T-helper 1 cell (primary cell): Measurements from ENCODE around the gene HRG.
"Not testable (repeated sequence)": the region's sequence is repeated elsewhere in the genome, so short reads cannot be mapped to it uniquely, and the experiment has no call there.

Experiments used
- DNase-seq, 5 donors: peaks; one replicate each; pipeline ENCODE4 v3.0.0-alpha.2; 2012 to 2020

Gene HRG

DNA sequence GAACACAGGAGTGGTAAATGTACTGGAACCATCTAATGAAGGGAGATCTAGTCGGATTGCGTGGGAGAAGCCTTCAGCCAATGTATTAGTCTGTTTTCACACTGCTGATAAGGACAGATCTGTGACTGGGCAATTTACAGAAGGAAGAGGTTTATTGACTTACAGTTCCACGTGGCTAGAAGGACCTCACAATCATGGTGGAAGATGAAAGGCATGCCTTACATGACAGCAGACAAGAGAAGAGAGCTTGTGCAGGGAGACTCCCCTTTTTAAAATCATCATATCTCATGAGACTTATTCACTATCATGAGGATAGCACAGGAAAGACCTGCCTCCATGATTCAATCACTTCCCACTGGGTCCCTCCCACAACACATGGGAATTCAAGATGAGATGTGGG lies 17.0 kb downstream of the HRG start:
- no peak for DNase-seq

DNA sequence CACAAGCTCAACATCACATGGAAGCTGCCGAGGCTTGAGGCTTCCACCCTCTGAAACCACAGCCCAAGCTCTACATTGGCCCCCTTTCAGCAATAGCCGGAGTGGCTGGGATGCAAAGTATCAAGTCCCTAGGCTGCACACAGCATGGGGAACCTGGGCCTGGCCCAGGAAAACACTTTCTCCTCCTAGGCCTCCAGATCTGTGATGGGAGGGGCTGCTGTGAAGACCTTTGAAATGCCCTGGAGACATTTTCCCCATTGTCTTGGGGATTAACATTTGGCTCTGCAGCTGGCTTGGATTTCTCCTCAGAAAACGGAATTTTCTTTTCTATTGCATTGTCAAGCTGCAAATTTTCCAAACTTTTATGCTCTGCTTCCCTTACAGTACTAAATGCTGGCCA lies 18.2 kb downstream of the HRG start:
- DNase-seq, result no peak

DNA sequence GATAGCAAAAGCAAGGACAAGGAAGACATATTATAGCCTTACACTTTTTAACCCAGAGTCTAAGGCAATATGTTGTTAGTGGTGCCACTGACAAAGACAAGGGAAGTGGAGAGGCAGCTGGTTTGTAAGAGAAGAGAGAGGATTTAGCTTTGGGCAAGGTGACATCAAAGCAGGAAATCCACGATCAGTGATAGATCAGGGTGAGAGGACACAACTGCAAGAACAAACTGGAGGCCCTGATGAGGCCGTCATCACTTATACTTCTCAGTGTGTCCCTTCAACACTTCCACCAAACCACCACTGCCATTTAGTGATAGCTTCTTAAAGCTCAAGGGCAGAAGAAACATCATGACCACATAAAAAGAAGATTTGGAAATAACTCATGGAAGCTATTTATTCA lies 20.7 kb downstream of the HRG start:
- not testable (repeated sequence) for DNase-seq

DNA sequence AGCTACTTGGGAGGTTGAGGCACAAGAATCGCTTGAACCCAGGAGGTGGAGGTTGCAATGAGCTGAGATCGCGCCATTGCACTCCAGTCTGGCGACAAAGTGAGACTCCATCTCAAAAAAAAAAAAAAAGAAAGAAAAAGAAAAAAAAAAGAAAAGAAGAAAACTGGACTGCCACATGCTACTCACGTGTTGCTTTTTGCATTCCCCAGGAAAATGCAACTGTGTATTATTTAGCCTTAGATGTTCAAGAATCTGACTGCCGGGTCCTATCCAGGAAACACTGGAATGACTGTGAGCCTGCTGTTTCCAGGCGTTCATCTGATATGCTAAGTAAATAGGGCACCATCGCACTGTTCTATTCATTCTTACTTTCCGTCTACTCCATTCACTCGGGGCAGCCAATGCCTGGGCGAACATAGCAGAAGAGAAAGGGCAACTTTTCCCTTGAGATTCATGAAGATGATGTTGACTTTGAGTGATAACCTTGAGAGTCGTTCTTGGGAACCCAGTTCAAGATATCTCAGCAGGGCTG lies 21.4 kb downstream of the HRG start:
- DNase-seq, result no peak

DNA sequence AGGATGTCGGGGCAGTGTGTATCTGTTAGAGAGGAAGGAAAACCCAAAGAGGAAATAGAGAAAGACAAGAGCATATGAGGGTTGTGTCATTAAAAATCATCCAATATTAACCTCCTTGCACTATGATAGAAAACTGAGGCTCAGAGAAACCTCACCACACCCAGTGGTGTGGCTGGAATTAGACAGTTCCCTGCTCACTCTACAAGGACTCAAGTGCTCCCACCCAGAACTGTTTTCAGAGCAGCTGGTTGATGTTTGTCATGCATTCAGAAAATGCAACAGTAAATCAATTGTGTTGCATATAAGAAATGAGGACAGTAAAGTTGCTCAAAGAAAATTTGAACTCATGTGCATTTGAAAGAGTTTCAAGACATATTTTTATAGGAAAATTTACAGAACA lies 24.5 kb downstream of the HRG start:
- DNase-seq, result not testable (repeated sequence)

DNA sequence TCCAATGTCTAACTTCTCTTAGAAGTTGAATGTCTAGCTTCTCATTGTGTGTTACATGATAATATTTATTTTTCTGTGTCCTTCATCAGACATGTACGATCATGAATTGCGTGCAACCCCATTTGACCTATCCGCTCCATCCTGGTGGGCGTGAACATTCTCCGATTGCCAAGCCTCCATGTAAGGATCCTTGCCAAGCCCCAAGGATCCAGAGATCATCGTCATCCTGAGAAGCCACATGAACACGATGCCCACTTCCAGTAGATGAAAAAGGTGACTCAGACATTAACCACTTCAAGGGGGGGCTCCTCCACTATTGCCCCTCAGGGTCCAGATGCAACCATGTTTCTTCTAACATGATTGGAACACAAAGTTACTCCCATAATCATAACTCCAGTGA lies 25.9 kb downstream of the HRG start:
- DNase-seq, result no peak

DNA sequence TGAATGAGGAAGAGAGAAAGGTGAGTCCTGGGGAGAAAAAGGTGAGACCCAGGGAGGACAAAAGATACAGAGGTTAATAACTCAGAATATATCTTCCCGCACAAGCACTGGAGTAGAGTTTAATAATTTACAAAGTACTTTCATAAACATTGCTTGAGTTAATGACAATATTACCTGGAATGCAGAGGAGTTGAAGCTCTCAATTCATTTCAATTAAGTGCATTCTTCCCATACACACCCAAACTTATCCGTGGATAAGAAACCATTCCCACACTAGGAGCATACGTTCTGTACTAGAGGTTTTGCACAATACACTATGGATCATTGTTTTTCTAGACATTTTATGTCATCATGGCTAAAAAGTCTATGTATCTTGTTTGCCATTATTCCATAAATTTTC lies 28.0 kb downstream of the HRG start:
- no peak for DNase-seq

DNA sequence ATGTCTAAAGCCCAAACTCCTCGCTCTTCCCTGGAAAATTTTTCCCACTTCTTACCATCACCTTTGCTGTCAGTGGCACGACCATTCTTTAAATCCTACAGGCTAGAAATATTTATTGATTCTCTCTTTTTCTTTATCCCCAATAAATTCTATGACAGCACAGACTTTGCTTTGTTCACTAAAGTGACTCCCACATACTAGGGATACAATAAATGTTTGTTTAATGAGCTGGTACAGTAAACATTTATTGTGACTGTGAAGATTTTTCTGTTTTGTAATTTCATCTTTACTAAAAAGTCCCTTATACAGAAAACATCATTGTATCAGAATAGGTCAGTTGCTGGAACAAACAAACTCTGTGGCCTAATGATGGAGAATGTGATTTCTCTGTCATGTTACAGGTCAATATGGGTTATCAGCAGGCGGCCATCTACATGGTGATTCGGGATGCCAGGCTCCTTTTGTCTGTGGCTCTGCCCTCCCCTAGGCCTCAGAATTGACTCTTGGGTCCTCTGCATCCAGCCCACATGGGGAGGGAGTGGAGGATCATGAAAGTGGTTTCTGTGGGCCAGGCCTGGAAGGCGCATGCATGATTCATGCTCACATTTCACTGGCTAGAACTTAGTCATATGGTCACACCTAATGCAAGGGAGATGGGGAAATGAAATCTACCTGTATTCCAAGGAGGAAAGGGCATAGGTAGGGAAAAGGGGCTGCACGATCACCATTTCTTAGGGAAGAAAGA lies 28.6 kb downstream of the HRG start:
- DNase-seq, result no peak

DNA sequence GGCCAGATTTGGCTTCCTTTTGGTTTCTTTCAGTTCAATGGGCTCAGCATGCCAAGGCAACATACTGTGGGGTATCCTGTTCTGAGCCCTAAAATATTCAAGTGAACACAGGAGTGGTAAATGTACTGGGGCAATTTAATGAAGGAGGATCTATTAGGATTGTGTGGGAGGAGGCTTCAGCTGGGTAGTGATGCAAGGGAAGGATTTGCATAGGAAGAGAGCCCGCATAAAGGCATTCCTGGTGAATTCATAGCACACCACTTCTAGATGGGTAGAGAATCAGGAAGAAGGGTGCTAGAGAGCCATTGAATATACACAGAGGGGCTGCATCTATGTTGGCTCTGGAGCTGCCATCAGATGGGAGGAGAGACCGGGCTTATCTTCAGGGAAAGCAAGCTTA lies 30.7 kb downstream of the HRG start:
- no peak for DNase-seq

DNA sequence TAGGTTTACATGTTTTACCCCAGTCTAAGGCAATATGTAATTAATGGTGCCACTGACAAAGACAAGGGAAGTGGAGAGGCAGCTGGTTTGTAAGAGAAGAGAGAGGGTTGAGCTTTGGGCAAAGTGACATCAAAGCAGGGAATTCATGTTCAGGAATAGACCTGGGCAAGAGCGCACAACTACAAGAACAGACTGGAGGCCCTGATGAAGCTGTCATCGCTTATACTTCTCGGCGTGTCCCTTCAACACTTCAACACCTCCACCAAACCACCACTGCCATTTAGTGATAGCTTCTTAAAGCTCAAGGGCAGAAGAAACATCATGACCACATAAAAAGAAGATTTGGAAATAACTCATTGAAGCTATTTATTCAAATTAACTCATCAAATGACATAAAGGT lies 31.7 kb downstream of the HRG start:
- DNase-seq, result no peak

DNA sequence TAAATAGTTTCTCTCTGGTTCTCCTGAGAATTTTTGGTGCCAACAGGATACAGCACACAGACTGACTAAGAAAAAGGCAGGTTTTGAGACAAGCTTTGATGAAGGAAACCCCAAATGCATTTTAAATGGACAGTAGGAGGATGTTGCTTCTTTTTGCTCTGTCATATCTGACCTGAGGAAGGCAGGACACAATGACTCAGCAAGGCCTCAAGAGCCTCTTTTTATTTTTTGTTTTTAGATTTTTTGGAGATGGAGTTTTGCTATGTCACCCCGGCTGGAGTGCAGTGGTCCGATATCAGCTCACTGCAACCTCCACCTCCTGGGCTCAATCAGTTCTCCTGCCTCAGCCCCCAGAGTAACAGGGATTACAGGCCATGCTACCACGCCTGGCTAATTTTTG lies 34.5 kb downstream of the HRG start:
- DNase-seq, result peak in 1 of 5 donors; percentile 61

DNA sequence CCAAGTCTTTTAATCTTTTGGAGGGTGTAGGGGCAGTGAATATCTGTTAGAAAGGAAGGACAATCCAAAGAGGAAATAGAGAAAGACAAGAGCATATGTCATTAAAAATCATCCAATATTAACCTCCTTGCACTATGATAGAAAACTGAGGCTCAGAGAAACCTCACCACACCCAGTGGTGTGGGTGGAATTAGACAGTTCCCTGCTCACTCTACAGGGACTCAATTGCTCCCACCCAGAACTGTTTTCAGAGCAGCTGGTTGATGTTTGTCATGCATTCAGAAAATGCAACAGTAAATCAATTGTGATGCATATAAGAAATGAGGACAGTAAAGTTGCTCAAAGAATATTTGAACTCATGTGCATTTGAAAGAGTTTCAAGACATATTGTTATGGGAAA lies 36.6 kb downstream of the HRG start:
- DNase-seq, result not testable (repeated sequence)

DNA sequence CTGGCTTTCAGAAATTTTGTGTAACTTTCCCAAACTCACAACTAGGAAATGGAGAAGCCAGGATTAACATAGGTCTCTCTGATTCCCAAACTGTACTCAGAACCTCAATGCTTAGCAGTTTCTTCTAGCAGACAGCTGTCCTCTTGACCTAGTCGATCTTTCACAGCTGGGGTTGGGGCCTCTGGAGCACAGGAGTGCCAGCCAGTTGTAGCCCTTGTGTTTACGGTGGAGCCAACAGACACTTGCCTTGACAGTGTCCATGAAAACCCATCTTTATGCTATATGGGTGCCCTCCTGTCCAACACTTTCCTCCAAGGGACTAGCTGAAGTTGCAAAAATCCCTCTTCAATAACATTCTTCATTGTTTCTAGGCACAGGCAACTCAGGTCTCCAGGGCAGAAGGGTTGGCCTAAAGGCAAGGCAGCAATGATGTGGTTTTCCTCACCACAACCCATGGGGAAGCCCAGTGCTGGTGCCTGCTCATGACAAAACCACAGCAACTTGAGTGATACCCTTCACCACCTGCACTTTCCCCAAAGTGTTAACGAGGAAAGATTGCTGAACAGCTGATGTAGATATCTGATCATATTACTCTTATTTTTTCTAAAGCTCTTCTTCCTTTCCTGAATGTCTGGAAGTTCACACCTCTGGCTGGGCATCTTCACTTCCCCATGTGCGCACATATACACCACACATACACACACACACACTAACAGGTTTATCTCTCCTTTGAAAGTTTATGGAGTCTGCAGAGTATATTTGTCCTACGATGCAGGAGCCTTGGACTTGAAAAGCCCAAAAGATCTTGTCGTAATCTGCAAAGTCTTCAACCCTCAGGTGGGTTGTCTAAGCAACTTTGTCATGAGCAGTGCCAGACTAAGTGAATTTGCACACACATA lies 40.3 kb downstream of the HRG start:
- DNase-seq, result peak in 1 of 5 donors; percentile 68

DNA sequence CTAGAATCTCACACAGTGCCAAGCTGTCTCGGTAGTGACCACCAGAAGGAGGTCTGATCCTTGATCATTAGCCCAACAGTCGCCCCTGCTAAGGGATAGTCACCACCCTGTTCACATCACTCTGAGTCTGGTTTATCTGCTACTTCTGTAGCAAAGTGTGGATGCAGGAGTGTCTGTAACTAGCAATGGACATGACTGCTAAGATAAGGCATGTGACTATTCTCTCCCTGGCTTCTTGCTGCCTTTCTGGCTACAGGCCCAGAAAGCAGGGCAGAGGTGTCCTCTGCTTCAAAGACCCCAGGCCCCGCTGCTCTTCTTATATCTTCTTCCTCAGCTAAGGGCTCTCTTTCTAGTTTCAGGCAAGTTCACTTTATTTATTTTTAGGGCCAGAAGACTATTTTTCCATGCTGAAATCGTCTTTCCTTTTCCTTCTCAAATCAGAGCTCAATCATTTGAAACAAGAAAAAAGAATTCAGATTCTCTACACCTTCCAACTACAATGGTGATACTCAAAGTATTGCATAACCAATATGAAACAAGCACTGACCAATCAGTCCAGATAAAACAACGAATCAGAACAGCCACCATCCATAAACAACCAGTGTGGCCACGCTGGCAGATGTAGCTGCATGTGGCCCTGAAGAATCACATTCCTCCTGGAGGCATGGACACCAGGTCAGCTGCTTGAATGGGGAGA lies 43.3 kb downstream of the HRG start:
- no peak for DNase-seq

DNA sequence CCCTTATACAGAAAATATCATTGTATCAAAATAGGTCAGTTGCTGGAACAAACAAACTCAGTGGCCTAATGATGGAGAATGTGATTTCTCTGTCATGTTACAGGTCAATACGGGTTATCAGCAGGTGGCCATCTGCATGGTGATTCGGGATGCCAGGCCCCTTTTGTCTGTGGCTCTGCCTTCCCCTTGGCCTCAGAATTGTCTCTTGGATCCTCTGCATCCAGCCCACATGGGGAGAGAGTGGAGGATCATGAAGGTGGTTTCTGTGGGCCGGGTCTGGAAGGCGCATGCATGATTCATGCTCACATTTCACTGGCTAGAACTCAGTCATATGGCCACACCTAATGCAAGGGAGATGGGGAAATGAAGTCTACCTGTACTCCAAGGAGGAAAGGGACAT lies 44.9 kb downstream of the HRG start:
- not testable (repeated sequence) for DNase-seq

DNA sequence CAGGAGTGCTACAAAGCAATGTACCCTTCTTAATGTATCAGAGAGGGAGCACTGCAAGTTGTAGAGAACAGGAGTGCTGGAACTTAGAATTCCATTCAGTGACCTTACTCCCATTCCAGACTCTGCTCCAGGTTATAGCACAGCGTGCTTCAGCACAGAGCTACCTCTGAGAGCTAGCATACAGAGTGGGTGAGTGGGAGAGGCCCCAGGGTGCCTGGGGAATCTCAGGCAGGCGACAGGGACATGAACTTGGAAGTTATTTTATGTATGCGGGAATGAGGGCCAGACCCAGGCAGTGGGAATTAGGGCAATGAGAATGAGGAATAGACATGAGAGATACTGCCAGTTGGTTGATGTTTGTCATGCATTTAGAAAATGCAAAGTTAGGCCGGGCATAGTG lies 47.7 kb downstream of the HRG start:
- DNase-seq, result no peak

DNA sequence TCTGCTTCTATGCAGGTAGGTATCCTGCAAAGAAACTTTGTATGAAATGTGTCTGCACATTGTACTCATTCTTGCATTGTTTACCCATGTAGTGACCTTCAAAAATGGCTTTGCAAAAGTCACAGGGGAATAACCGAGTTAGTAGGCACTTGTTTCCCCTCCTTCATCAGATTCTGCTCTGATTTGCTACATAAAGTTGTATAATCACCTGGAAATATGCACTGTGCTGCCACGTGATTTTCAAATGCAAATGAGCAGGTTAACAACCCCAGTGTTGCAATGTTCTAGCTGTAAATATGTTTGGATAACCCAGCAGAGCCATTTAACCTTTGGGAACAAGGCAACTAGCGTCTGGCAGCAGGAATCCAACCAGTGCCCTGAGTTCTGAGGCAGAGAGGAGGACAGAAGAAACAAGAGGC lies 51.2 kb downstream of the HRG start, which contains the start of gene KNG1:
Gene KNG1, plus strand, starts transcription at position 321 of the 419 bp plus-strand sequence. CDS start 184 bp downstream, outside the sequence.
- DNase-seq, result no peak

DNA sequence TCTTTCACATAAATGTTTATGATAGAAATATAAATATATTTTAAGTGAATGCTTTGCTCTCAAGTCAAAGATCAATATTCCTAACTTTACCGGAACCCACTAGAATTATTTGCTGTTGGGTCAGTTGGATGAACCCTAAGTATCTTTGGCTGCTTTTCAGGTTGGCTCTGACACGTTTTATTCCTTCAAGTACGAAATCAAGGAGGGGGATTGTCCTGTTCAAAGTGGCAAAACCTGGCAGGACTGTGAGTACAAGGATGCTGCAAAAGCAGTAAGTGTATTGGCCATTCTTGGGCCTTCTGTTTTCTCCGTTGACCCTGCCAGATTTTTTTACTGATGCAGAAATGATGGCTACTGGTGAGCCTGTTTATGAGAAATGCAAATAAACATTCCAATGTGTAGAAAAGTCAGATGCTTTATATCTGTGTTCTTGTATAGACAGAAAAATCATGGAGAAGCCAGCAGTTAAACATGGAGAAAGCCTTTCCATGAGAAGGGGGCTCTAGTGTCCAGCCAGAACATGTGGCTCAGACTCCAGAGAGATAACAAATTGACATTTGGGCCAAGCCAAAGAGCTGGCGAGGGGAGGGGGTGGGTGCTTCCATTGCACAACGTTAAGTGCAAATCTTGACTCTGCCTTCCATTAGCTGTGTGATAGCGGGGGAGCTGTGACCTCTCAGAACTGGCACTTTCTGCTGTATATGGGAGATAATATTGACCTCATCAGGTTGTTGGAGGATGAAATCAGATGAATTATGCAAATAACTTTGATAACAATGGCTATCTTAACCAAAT lies 54.3 kb downstream of the HRG start:
- no peak for DNase-seq

DNA sequence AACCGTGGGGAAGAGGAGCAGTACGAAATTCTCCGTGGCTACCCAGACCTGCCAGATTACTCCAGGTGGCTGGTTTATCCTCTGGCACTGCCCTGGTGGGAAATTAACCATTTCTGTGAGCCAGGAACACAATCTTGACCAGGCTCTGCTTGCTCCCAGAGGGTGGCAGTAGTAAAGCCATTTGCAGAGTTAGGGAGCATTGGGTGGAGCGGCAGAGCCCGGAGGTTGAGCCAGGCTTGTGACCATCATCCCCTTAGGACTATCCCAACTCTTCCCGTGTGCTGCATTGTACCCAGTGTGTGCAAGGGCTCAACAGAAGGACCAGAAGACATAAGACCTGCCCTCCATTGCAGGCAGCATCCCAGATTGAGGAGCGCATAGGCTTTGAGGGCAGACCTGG lies 56.6 kb downstream of the HRG start:
- DNase-seq, result no peak

DNA sequence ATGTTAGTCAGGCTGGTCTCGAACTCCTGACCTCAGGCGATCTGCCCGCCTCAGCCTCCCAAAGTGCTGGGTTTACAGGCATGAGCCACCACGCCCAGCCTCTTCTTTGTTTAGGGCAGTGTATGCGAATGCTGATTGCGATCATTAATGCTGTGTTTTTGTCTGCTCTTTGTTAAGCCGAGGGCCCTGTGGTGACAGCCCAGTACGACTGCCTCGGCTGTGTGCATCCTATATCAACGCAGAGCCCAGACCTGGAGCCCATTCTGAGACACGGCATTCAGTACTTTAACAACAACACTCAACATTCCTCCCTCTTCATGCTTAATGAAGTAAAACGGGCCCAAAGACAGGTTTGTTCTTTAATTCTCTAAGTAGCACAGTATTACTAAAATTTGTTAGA lies 59.1 kb downstream of the HRG start:
- DNase-seq, result no peak
